Prostate gland (tissue), 2 donors: ENCODE measurements around the gene PDSS1.

Source experiments
- CTCF ChIP-seq, 4 experiments: fragments of 200-600 bp in 2 of 4; fragments of 450-650 bp in 2 of 4; sonication (generic) in 2 of 4; IDR thresholded peaks; 1 replicate in 3 of 4; 2 replicates in 1 of 4; pipeline ENCODE4 v1.5.1; 2016 to 2019; ENCODE audit warnings: antibody characterized with exemption in 4 of 4, mild to moderate bottlenecking in 2 of 4, moderate library complexity in 2 of 4
- POLR2A ChIP-seq: fragments of 450-650 bp; IDR thresholded peaks from one replicate; pipeline ENCODE4 v1.6.1; 2016; ENCODE audit warnings: antibody characterized with exemption, mild to moderate bottlenecking

- TF ChIP-seq CTCF (IDR thresholded peaks at IDR 0.05) (no peak), POLR2A (no peak)
These were observed 72.6 kb downstream of the PDSS1 start for GRCh38 chr10:26770069-26770468.
